Nucleus accumbens (tissue), 56 donors: ENCODE data around the gene NR4A3.
"Not testable (repeated sequence)": the region's sequence is repeated elsewhere in the genome, so short reads cannot be mapped to it uniquely, and the experiment has no call there.

ENCODE experiments used
- DNase-seq, 56 donors: peaks; one replicate each; lab custom pipeline; 2025; lab: John Stamatoyannopoulos, UW

NR4A3 gene

DNA sequence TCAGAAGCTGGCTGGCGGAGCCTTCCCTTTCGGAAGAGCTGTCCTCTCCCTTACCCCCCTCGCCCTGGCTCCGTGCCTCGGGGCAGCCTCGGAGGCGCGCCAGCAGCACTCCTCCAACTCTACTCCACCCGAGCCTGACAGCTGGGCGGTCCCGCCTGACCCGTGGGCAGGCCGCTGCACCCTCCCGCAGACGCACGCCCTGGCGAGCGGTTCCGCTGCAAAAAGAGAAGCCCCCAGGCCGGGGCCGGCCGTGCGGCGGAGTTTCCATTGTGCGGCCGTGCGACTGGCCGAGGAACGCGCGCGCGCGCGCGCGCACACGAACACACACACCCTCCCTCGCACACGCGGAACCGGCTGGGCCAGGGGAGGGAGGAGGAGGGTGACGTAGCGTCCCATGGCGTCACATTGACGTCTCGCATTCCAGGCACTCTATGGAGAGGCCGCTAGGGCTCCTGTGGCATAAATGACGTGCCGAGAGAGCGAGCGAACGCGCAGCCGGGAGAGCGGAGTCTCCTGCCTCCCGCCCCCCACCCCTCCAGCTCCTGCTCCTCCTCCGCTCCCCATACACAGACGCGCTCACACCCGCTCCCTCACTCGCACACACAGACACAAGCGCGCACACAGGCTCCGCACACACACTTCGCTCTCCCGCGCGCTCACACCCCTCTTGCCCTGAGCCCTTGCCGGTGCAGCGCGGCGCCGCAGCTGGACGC lies at the start of gene NR4A3:
Gene NR4A3, plus strand, starts transcription at position 490 of the 713 bp plus-strand sequence. CDS start 6,158 bp downstream, outside the sequence.
- DNase-seq, result peak; percentile 56 to 97 (median 90)

DNA sequence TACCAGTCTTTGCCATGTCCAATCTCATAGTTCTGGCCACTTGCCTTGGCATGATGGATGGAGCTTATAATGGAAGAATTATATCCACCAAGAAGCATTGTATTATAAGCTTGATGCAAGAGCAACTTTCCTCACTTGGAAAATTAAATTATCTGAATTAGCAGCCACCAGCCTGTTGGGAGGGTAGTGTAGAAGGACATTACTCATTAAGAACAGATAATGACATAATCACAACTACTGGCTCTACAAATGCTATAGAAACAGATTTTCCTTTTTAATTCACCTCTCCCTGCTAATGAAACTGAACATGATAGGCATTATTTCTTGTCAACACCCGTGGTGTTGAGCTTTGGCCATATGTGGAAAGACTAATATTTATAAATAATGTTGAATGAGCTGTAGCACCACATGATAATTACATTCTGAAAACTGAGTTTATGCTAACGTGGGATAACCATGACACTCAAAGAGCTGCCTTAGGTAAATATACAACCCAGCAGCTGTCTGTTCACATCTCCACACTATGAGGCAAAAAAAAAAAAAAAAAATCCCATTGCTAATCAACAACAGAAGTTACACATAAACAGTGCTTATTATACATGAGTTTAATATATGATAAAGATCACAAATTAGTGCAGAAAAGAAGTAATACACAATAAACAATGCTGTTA lies 48.1 kb upstream of the NR4A3 start:
- DNase-seq, result no peak

DNA sequence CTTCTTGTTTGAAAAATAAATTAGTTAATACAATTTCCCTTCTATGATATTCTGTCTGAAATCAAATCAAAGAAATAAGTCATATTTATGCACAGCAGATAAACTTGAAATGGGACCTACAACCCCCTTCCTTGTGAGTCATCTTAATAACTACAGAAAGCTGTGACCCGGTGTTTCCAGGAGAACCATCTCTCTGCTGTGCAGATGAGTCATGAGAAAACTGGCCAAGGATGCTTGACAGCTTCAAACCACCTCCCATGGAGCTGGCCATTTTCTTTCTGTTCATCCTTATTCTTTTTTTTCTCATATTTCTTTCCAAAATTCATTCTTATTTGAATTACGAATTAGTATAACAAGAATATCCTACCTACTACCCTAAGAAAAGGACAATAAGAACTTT lies 43.4 kb upstream of the NR4A3 start:
- no peak for DNase-seq

DNA sequence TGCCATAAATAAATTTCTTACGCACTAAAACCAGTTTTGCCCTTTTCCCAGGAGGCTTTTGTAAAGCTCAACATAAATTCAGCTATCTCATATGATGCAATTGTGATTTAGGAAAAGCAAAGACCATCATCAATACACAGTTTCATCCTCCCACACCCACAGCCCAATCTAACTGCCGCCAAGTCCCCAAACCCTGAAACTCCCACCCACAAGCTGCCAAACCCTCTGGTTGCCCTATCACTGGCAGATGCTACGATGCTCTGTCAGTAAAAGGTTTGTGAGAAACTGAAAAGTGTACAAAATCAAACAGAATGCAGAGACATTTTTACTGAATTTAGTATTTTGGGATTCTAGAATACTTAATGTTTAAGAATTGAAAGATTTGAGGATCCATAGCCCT lies 42.8 kb upstream of the NR4A3 start:
- DNase-seq, result no peak

DNA sequence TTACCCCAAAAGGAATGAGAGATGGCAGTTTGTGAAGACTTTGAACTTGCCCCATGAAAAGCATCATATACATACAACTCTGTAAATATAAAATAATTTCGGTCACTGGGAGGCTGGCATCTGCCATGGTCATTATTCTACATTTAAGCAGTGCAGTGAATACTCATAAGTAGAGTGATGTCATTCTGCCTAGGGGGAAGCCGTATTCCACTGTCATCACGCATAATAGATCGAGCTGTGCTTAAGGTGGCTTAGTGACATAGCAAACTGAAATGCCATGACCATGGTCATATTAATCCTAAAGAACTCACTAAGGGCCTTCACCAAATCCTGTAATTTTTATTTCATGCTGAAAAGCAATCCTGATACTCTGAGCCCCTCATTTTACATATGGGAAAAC lies 42.4 kb upstream of the NR4A3 start:
- no peak for DNase-seq

DNA sequence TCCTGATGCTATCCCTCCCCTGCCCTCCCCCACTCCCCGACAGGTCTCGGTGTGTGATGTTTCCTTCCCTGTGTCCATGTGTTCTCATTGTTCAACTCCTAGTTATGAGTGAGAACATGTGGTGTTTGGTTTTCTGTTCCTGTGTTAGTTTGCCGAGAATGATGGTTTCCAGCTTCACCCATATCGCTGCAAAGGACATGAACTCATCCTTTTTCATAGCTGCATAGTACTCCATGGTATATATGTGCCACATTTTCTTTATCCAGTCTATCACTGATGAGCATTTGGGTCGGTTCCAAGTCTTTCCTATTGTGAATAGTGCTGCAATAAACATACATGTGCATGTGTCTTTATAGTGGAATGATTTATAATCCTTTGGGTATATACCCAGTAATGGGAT lies 39.3 kb upstream of the NR4A3 start:
- DNase-seq, result not testable (repeated sequence)

GRCh38 chr9:99782962-99783718 lies 38.5 kb upstream of the NR4A3 start:
- no peak for DNase-seq

DNA sequence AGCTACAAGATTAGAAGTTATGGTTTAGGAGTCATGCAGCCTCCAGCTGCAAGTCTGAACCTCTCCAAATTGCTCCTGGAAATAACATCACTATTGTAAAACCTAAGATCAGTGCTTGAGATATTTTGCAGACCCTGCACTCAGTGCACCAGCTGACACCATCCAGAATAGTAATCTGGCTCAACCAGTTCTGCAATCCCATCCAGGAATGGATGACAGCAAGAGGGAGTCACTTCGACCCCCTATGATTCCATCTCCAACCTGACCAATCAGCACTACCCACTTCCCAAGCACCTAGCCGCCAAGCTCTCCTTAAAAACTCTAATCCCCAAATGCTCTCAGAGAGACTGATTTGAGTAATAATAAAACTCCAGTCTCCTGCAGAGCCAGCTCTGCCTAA lies 37.9 kb upstream of the NR4A3 start:
- DNase-seq, result no peak

GRCh38 chr9:99785010-99785590 lies 36.6 kb upstream of the NR4A3 start:
- DNase-seq, result no peak

GRCh38 chr9:99787556-99787955 lies 34.1 kb upstream of the NR4A3 start:
- no peak for DNase-seq

DNA sequence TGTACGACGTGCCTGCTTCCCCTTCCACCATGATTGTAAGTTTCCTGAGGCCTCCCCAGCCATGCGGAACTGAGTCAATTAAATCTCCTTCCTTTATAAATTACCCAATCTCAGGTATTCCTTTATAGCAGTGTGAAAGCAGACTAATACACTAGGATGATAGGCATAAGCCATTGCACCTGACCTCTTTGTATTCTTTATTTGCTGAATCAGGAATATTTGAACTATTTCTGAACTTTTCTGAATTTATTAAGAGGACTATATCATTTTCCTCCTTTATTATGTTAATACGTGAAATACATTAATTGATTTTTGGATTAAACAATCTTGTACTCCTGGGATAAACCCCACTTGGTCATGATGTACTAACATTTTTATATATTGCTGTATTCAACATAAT lies 28.2 kb upstream of the NR4A3 start:
- no peak for DNase-seq

- DNase-seq, result peak in 10 of 56 donors; percentile 1 to 51 (median 11)
Observed at GRCh38 chr9:99796231-99796630, 25.5 kb upstream of the NR4A3 start.

- no peak for DNase-seq
Observed at GRCh38 chr9:99801775-99802174, 19.9 kb upstream of the NR4A3 start.

DNA sequence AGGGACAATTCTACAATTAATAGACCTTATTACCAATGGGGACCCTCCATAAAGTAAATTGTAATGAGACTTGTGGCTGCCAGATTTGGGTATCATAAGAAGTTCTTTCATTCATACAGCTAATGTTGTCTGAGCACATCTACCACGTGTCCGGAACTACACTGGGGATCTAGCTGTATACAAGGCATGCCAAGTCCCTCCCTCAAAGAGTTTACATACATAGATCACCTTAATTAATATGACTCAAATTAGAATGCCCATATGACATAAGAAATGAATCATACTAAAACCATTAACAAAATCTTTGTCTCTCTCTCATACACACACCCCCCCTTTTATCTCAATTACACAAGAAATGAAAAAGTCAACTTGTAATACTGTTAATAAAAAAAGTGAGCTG lies 18.0 kb upstream of the NR4A3 start:
- no peak for DNase-seq

DNA sequence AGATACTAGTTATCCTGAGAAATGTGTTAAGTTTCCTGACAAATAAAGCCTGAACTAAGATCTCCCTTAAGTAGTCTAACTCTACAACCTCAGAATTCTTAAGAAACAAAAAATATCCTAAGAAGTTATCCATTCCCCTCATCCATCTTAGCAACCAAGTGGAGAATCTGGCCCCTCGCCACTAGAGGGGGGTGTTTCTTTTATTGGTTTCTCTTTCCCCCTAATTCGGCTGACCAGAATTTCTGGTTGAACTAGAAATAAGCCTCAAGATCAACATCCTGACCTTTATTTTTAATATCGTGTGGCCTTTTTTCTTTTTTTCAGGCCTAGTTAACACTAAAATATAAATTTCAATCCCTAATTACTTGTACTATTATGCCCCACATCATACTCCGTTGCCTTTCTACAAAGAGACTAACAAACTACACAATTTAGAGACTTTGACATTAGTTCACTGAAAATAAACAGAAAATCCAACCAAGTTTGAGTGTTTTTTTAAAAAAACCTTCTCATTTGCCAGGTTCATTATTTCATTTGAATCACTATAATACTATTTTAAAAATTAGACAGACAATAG lies 14.3 kb upstream of the NR4A3 start:
- DNase-seq, result peak in 21 of 56 donors; percentile 5 to 66 (median 25)

DNA sequence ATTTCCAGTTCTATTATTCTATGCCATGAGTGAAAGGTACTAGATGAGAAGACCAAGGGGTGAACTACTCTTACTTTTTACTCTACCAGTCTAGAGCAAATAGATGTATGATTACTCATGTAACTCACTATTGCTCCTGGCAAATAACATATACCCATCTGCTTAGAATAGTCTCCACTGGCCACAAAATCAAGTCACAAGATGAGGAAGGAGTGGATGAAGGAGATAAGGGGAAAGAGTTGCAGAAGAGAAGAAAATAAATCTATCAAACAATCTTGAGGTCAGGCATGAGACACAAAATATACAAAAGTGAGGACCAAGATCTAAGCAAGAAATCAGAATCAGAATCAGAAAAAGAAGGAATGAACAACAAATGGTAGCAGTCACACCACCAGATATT lies 13.7 kb upstream of the NR4A3 start:
- no peak for DNase-seq

DNA sequence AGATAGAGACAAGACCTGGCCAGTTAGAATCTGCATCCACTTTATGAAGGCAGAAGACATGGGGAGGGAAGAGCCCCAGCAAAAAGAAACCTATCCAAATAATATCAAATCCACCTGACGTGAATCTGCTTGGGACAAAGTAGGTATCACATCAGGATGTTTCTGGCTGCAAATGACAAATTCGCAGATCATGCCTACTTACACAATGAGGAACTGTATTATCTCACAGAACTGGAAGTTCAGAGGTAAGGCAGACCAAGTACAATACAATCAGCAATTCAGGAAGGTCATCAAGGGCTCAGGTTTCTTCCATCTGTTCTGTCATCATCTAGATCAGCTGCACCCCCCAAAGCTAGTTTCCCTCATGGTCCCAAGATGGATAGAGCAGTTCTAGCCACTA lies 13.2 kb upstream of the NR4A3 start:
- DNase-seq, result no peak

GRCh38 chr9:99809586-99810319 lies 11.9 kb upstream of the NR4A3 start:
- DNase-seq, result no peak

DNA sequence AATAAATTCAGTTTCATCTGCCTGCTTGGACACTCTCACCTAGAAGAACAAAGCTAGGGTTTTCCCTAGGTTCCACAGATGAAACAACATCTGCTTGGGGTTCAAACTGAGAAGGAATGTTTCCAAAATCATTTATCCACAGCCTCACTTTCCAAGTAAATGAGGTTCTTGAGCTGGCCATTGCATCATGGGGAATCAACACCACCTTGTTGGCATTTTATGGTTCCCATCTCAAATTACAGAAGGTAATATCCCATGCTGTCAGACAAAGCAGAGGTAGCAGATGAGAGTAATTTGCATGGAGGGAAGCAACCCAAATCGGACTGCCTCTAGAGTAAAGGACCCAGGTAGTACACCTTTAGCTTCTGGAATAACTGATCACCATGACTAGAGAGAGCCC lies 10.5 kb upstream of the NR4A3 start:
- no peak for DNase-seq
